GM18909 (cell line): ENCODE data around the gene MXRA8.
"Not testable (repeated sequence)": the region's sequence is repeated elsewhere in the genome, so short reads cannot be mapped to it uniquely, and the experiment has no call there.

Source experiments
- ATAC-seq: cut with Tn5 transposase; IDR thresholded peaks from one replicate; pipeline ENCODE4 v1.9.1; 2021; ENCODE audit warnings: mild to moderate bottlenecking; ENCODE audit not compliant: unreplicated experiment, poor library complexity

Gene MXRA8

DNA sequence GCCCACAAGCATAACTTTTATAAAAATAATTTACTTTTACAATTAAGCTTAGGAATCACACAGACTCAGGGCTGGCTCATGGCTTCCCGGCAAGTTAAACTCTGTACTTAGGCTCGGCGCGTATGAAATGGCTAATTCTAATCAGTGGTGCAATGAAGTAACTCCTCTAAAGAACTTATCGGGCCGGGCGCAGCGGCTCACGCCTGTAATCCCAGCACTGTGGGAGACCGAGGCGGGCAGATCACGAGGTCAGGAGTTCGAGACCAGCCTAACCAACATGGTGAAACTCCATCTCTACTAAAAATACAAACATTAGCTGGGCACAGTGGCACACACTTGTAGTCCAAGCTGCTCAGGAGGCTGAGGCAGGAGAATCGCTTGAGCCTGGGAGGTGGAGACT lies 11.7 kb upstream of the MXRA8 start:
- not testable (repeated sequence) for ATAC-seq

DNA sequence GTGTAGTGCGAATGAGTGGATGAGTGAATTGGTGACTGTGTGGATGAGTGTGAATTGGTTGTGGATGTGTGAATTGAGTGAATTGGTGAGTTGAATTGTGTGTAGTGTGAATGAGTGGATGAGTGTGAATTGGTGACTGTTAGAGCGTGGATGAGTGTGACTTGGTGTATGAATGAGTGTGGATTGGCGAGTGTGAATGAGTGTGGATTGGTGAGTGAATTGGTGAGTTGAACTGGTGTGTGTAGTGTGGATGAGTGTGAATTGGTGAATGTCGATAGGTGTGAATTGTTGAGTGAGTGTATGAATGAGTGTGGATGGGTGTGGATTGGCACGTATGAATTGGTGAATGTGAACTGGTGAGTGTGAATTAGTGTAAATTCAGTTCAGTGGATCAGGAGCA lies 9.0 kb upstream of the MXRA8 start:
- no peak for ATAC-seq

DNA sequence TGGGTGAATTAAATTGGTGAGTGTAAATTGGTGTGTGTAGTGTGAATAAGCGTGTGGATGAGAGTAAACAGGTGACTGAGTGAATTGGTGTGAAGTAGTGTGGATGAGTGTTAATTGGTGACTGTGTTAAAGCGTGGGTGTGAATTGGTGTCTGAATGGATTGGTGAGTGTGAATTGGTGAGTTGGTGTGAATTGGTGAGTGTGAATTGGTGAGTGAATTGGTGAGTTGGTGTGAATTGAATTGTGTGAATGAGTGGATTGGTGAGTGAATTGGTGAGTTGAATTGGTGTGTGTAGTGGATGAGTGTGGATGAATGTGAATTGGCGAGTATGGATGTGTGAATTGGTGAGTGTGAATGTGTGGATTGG lies 8.3 kb upstream of the MXRA8 start:
- ATAC-seq = no peak

DNA sequence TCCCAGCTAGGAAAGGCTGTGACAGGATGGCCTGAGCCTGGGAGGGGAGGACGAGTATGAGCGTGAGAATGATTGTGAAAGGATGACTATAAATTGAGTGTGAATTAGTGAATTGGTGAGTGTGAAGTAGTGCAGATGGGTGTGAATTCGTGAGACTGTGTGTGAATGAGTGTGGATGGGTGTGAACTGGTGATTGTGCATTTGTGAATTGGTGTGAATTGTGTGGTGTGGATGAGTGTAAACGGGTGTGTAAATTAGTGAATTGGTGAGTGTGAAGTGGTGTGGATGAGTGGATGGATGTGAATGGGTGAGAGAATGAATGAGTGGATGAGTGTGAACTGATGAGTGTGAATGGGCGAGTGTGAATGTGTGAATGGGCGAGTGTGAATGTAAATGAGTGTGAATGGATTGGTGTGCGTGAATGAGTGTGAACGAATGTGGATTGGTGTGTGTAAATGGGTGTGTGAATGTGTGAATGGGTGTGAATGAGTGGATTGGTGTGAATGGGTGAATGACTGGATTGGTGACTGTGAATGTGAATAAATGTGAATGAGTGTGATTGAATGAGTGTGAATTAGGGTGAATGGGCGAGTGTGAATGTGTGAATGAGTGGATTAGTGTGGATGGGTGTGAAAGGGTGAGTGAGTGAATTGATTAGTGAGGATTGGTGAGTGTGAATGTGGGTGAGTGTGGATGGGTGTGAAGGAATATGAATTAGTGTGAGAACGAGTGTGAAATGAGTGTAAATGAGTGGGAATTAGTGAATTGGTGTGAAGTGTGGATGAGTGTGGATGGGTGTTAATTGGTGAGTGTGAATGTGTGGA lies 7.7 kb upstream of the MXRA8 start:
- no peak for ATAC-seq

DNA sequence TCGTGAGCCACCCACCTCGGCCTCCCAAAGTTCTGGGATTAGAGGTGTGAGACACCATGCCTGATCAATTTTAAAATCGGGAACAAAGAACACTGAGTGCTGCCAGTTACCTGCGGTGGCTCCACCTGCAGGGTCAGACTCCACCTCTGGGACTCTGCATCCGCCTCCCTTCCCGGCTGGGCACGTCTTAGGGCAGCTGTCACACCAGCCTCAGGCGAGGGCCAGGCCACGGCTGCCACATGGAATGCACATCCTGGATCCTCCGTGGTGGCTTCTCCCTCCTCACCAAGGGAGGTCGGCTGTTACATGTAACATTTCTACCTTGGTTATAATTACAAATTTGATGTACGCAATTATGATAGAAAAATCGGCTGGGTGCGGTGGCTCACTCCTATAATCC lies 5.9 kb upstream of the MXRA8 start:
- no peak for ATAC-seq

DNA sequence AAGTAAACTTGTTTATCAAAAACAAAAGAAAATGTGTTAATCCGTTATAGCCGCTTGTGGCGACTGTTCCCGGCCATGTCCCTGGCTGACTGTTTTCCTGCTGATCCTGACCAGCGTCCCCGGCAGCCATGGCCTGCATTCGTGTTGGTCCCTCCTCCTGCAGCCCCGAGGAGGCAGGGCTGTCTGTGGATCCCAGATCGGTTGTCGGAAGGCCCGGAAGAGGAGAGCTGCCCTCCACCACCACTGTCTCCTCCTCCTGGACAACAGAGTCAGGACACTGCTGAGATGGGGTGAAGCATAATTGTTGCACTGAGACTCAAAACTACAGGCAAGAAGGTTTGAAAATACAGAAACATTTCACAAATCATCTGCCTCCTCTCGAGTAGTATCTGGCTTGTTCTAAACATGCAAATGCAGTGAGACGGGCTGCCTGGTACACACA lies 3.6 kb upstream of the MXRA8 start:
- ATAC-seq = no peak

DNA sequence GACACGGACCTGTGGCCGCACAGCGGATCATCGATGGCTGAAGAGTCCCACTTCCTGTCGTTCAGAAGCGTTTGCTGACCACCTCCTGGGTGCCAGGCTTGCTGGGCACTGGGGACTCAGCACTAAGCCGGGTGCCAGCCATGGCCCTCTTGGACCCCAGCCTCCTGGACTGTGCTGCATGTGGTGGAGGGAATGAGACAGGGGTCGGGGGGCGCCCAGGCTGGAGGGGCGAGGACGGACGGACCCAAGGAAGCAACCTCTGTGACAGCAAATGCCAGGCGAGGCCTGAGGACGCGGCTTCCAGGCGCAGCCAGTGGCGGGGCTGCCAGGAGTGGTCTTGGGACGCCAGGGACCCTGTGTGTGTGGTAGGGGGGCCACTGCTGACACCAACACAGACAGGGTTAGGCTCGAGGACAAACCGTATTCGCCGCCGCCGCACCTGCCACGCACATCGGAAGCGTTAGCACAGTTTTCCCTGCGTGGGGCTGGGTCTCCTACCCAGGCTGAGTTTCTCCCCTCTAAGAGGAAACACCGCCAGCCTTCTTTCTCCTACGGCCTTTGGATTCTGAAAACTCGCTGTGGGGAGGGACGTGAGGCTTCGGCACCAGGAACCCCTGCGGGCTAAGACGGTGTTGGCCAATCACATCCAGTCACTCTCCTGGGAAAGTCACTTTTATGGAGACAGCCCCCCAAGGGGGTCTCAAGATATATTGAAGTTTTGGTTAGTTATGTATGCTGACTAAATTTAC lies 3.1 kb upstream of the MXRA8 start:
- ATAC-seq = no peak

DNA sequence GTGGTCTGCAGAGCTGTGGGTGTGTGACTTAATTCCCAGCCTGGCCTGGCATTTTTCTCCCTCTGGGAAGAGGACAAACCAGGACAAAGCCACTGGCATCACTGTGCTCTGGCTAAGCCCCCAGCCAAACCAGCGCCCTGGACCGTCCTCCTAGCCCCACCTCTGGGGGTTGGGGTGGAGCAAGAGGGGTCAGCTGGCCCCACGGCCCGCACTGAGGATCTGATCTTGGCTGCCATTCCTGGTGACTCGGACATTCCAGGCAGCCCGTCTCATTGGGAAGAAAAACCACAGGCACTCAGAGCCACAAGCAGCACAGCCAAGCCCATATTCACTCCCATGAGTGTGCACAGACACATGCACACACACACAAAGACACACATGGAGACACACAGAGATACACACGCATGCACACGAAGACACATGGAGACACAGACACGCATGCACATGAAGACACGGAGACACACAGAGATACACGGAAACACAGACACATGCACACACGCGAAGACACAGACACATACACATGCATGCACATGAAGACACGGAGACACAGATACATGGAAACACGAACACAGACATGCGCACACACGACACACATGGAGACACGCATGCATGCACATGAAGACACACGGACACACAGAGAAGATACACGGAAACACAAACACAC lies 2.3 kb upstream of the MXRA8 start:
- no peak for ATAC-seq

DNA sequence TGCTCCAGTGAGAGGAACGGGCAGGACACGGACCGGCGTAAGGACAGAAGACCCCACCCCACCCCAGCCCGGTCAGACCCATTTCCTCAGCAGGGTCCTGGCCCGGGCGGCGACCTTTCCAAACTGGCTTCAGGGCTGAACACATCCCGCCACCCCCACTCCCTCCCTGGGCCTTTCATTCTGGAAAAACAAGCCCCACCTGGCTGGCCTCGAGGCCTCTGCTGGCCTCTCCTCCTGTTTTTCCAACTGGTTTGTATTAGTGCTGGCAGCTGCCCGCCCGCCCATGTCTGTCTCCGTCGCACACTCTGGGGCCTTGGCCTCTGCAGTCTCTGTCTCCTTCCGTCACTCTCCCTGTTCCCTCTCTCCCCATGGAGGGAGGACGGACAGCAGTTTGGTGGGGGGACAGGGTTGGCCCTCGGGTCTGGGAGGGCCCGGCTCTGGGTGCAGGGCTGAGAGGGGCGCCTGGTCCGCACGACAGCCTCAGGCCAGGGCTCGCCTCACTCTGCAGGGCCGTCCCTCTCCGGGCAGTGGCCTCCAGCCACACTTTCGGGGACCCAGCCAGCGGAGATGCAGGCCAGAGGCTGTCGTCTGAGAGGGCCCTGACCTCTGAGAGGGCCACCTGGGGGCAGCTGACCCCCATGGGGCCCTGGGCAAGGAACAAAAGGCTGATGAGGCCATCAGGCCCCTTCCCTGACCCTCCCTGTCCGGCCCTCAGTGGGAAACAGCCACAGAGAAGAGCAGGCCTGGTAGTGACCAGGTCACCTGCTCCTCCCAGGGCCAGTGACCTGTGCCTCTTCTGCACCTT lies 1.5 kb upstream of the MXRA8 start:
- ATAC-seq = no peak

DNA sequence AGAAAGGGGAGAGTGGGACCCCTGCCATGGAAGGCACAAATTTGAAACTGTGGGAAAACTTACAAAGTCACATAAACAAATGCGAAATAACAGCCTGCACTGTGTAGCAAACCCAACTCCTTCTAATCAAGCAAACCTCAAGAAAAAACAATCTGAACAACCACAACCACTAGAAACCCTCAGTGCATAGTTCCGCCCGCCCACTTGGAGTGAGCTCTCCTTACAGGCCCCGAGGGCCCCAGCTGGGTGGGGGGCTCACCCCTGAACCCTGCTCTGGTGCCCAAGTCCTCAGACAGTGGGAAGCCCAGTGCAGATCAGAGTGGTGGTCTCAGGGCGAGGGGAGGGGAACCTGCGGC lies 931 bp upstream of the MXRA8 start:
- no peak for ATAC-seq

DNA sequence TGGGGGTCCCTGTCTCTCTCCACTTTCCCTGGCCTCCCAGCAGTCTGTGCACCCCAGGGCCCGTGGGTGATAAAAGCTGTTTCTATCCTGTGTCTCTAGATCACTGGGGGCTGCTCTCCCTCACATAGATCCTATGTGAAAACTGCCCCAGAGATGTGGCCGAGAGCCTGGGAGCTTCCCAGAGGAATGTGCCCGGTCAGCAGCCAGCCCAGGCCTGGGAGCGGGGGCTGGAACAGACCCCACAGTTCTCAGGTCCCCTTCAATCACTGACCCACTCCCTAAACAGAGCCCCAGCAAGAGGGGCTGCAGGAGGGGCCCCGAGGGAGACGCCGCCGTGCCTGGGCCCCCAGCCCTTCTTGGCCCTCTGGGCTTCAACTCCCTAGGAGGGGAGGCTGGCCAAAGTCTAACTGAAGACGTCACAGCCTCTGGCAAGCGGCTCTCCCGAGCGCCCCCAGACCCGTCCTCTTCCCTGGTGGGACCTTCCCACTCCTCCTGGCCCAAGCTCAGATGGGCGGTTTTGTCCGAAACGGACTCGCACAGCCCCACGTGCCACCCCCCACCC lies 403 bp downstream of the MXRA8 start:
- ATAC-seq = no peak

DNA sequence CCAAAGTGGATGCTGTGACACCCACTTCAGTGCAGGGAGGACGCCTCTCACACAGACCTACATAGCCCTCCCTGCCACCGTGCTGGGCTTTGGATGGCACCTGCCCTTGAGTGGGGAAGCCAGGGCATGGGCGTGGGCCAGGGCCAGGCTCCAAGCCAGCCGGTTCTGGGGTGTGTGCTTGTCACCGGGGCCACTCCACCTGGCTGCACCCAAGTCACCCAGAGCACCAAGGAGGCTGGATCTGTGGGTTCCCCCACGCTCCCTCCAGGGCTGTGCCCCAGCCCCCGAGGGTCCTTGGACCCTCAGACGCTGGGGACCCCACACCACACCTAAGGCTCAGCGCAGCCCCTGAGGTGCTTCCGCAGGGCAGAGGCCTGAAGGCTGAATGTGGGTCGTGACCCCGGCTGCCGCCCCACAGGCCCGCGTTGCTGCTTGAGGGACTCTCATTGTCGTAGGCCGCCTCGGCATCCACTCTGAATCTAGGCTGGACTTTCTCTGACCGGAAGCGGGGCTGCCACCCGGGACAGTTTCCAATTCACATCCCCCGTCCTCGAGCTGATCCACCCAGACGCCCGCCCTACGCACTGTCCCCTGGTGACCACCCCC lies 1.5 kb downstream of the MXRA8 start:
- no peak for ATAC-seq

DNA sequence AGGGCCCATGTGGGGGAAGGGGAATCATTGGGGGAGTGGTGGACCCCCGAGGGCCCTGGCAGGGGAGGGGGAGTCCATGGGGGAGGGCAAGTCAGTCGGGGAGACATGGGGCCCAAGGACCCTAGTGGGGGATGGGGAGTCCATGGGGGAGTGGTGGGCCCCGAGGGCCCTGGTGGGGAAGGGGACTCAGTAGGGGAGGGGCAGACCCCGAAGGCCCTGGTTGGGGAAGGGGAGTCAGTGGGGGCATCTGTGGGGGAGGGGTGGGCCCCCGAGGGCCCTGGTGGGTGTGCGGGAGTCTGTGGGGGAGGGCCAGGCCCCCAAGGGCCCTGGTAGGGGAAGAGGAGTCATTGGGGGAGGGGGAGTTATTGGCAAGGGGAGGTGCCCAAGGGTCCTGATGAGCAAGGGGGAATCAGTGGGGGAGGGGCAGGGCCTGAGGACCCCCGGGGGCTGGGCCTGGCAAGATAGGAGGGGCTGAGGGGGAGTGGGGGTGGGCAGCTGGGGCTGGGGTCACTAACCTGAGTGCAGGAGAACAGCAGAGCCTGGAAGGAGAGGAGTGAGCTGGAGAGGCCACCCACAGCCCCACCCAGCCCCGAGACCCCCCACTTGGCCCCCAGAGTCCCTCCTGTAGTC lies 2.1 kb downstream of the MXRA8 start:
- no peak for ATAC-seq

DNA sequence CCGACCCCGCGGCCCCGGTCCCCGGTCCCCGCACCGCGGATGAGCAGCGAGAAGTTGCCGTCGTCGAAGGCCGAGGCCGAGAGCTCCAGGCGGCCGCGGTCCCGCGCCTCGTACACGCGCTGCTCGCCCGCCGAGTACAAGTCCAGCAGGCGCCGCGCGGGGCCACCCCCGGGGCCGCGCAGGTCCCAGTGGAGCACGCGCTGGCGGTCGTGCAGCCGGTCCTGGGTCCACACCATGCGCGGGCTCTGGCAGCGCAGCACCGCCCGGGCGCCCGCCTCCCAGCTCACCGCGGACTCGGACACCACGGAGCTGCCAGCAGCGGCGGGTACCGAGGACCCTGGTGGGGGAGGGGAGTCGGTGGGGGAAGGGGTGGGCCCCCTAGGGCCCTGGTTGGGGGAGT lies 2.9 kb downstream of the MXRA8 start:
- no peak for ATAC-seq

DNA sequence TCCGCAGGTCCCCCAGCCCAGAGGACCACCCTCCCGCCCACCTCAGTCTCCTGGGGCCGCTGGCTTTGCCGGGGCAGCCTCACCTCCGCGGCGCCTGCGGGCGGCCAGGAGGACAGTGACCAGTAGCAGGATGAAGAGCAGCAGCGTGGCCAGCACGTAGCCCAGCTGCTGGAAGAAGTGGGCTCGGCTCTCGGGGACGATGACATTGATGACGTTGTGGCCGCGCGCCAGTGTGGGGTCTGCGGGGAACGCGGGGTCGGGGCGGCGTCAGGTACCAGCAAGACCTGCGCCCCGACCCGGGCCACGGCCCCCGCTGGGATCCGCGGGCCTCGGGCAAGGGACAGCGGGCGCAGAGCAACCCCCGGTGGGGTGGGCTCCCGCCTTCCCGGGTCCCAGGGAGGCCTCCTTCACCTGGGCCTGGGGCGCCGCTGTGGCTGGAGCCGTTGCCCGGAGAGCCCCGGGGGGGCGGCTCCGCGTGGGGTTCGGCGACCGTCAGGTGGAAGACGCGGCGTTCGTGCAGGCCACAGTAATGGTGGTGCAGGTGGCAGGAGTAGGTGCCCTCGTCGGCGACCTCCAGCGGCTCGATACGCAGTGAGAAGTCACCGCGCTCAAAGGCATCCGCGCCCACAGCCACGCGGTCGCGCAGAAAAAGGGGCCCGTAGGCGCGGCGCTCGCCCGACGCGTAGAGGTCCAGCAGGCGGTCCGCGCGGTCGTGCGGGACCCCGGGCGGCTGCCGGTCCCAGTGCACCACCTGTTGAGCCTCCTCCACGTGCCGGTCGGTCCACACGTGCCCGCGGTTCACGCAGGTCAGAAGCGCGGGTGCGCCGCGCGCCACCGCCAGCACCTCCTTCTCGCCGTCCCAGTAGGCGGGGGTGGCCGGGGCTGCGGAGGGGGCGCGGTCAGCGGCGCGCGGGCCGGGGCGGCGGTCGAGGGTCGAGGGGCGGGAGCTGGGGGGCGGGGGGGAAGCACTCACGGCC lies 3.8 kb downstream of the MXRA8 start:
- ATAC-seq = no peak

DNA sequence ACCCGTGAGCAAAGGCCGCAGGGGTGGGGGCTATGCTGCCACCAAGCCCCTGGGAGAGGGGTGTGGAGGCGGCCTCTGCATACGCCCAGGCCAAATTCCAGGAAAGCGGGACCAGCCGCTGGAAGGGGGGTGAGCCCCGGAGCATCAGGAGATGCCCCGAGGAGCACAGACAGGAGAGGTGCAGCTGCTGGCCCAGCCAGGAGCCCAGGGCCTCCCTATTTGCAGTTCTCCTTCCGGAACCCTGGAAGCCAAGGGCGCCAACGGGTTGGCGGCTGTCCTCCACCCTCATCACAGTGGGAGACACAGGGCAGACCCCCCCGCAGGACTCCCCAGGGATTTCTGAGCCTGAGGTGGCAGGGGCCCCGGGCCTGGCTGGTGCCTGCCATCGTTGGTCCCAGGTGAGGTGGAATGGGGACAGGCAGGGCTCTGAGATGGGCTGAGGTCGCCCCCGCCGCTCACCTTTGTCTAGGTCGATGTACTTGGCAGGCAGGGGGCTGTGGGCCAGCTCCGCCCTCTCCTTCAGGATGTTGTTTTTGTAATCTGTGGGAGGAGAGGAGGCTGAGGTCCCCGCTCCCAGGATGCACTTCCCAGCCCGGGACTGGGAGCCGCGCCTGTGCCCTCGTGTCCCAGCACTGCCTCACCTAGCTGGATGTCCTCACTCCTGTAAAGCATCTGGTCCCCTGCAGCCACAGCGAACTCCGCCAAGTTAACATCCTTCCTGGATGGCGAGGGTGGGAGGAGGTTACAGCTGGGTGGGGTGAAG lies 4.8 kb downstream of the MXRA8 start:
- no peak for ATAC-seq

DNA sequence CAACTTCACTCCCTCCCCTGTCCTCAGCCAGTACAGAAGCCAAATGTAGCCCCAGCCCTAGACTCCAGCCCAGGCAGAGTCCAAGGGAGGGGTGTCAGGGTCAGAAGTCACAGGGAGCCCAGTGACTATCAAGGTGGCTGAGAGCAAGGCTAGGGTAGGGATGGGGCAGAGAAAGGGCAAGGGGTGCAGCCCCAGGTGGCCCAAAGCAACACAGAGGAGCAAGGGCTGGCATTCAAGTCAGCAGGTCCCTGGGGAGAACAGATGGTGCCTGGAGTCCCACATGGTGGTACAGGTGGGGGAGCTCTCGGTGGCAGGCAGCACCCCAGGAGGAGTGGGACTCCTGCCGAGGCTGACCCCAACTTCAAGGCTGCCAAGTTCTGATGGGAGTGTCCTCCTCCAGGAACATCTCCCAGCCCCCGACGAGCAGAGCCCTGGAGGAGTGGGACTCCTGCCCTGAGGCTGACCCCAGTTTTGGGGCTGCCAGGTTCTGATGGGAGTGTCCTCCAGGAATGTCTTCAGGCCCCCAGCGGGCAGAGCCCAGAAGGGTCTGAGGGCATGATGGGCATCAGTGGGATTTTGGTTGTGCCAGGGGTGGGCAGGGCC lies 5.5 kb downstream of the MXRA8 start:
- no peak for ATAC-seq
